ENCODE measurements around the gene EPC1.

- TF ChIP-seq CTCF (conservative IDR thresholded peaks at IDR 0.05 in 1 of 2, IDR thresholded peaks at IDR 0.05 in 1 of 2; ENCODE audit: low read depth in 1 of 2, low read length in 2 of 2) (no peak), EZH2 (IDR thresholded peaks at IDR 0.05; ENCODE audit: low read length, missing control alignments) (no peak)
Measured at GRCh38 chr10:32373496-32373895, 26.5 kb upstream of the EPC1 start.
